HepG2 (cell line): Measurements from ENCODE around the gene NPBWR2. TPM values are rescaled to one million over a fixed set of nuclear protein-coding genes. Genes with fewer than 3 reads are reported as not detected.

ENCODE experiments used
- BCLAF1 ChIP-seq: fragments of 450-650 bp; IDR thresholded peaks from 2 replicates; pipeline ENCODE4 v1.6.1; 2017; ENCODE audit warnings: mild to moderate bottlenecking
- ZNF318 ChIP-seq: sonication (generic); formaldehyde crosslinking; IDR thresholded peaks from 2 replicates; pipeline ENCODE4 v1.4.0; 2020; ENCODE audit warnings: mild to moderate bottlenecking, missing genetic modification reagents
- polyA plus RNA-seq, 8 experiments: library from polyadenylated mRNA; depleted of rRNA in 3 of 8; stranded (reverse) in 7 of 8; unstranded in 1 of 8; fragments of >200 nt; fragmentation: Illumina TruSeq in 4 of 8; extraction: Trizol in 4 of 8; gene quantifications; 2 replicates each; pipeline versions ENCODE4 v1.2.1 to v1.2.3, GENCODE V29; 2011 to 2016; ENCODE audit warnings: low read depth in 4 of 8, missing spikeins in 1 of 8, mixed read lengths in 1 of 8; ENCODE audit not compliant: insufficient read depth in 1 of 8
- total RNA-seq, 5 experiments: library from RNA; depleted of rRNA; stranded (reverse); fragments of >200 nt; fragmentation: Illumina TruSeq; extraction: Trizol; gene quantifications; 2 replicates each; pipeline ENCODE4 v1.2.3, GENCODE V29; 2016; ENCODE audit warnings: low read depth in 1 of 5

NPBWR2 gene
- total and polyA plus RNA-seq, 2 of the 13 experiments (the other 11 are each of a cell fraction or from before 2014, with no cell fraction given) = not detected

- TF ChIP-seq ZNF318 (CRISPR knock-in tag) (no peak), BCLAF1 (no peak)
Observed at GRCh38 chr20:64103871-64104666, 3.3 kb downstream of the NPBWR2 start (continued).
